ENCODE measurements around the gene EVI2B. TPM values are rescaled to one million over a fixed set of nuclear protein-coding genes. Genes with fewer than 3 reads are reported as not detected.
A peak's percentile ranks its signal among the peaks of the same experiment; 100 is the strongest.
"Not testable (repeated sequence)": the region's sequence is repeated elsewhere in the genome, so short reads cannot be mapped to it uniquely, and the experiment has no call there.

The EVI2B gene
- total RNA-seq, 5 donors from 2014 or later (not counting 1 experiment from before 2014, with no cell fraction given) = 86.2 to 130 (median 111) TPM

- peak overlapping the region; percentile 87 to 97 for H3K27ac Mint-ChIP-seq
- DNase-seq (no peak), ATAC-seq (replicated peaks in 1 of 4) (no peak)
- Histone ChIP-seq H3K27me3 (replicated peaks in 1 of 2; ENCODE audit: control insufficient read depth in 2 of 2, extremely low read depth in 1 of 2, insufficient read depth in 2 of 2, low read length in 1 of 2) (no peaks in the 10 kb centered on the region), H3K9me3 (no peaks in the 10 kb centered on the region), H3K4me1 (ENCODE audit: control insufficient read depth in 1 of 2, extremely low read depth in 1 of 2, insufficient read depth in 2 of 2, low read length in 2 of 2) (peaks cover 10 to 44% of the 10 kb centered on the region in 2 experiments), H3K27ac (ENCODE audit: low read length) (peak overlapping the region; percentile 90), H3K4me3 (ENCODE audit: control insufficient read depth in 1 of 2, extremely low read depth in 1 of 2, low read length in 1 of 2) (no peak overlapping the region), H3K36me3 (ENCODE audit: control insufficient read depth in 2 of 2, extremely low read depth in 1 of 2, insufficient read depth in 1 of 2, low read length in 1 of 2) (no peaks in the 10 kb centered on the region)
- H3K27me3 Mint-ChIP-seq = no peaks in the 10 kb centered on the region
- POLR2A ChIA-PET = no interaction called here
- peaks cover 17% of the 10 kb centered on the region for H3K36me3 Mint-ChIP-seq
- no CpG with 5 or more reads among the region's 3 CpGs for WGBS (ENCODE audit: insufficient coverage)
- H3K4me1 Mint-ChIP-seq = peaks cover 32 to 65% (median 42%) of the 10 kb centered on the region in 3 donors
- H3K9me3 Mint-ChIP-seq = no peaks in the 10 kb centered on the region
- peak overlapping the region; percentile 77 to 94 (median 92) for H3K4me3 Mint-ChIP-seq
- CTCF ChIA-PET = interaction anchor here in 1 of 2 donors (0.8 kb wide), 1 partner anchor 1701 kb away, joined by 3 read pairs; no protein-coding TSS in a partner anchor
Observed at GRCh38 chr17:31314782-31315100, 887 bp upstream of the EVI2B start.

- H3K27me3 Mint-ChIP-seq; H3K27me3 ChIP-seq (replicated peaks in 1 of 2; ENCODE audit: control insufficient read depth in 2 of 2, extremely low read depth in 1 of 2, insufficient read depth in 2 of 2, low read length in 1 of 2); H3K36me3 Mint-ChIP-seq; H3K9me3 ChIP-seq; H3K36me3 ChIP-seq (ENCODE audit: control insufficient read depth in 2 of 2, extremely low read depth in 1 of 2, insufficient read depth in 1 of 2, low read length in 1 of 2); H3K9me3 Mint-ChIP-seq: not testable (repeated sequence)
- POLR2A ChIA-PET = interaction anchor here (0.7 to 1.2 kb wide), 3 partner anchors 9 to 338 kb away, joined by 3 to 6 read pairs (median 4); partner anchors contain the start of gene EVI2A (in 2 of the 2)
- peak overlapping the region; percentile 93 to 99 for H3K27ac Mint-ChIP-seq
- CTCF ChIA-PET = interaction anchor here (0.7 to 2.8 kb wide), 6 partner anchors 8 to 317 kb away, joined by 3 to 23 read pairs (median 4); partner anchors contain the start of gene EVI2A (in 1 of the 2)
- DNase-seq (peak in 27 of 35 experiments; percentile 6 to 60 (median 36)), ATAC-seq (replicated peaks in 1 of 4) (peak in 1 of 4 experiments; percentile 25)
- Histone ChIP-seq H3K4me1 (ENCODE audit: control insufficient read depth in 1 of 2, extremely low read depth in 1 of 2, insufficient read depth in 2 of 2, low read length in 2 of 2) (peaks cover 19 to 54% of the 10 kb centered on the region in 2 experiments), H3K4me3 (ENCODE audit: control insufficient read depth in 1 of 2, extremely low read depth in 1 of 2, low read length in 1 of 2) (peak overlapping the region; percentile 67 to 87), H3K27ac (ENCODE audit: low read length) (peak overlapping the region; percentile 90)
- peak overlapping the region; percentile 77 to 94 (median 88) for H3K4me3 Mint-ChIP-seq
- WGBS (ENCODE audit: insufficient coverage) = 0% methylated on average over 1 of the region's 7 CpGs
- H3K4me1 Mint-ChIP-seq = peaks cover 53 to 72% (median 60%) of the 10 kb centered on the region in 3 donors
Observed at GRCh38 chr17:31312223-31312622, 1.6 kb downstream of the EVI2B start.

GRCh38 chr17:31311526-31311925 is 2.3 kb downstream of the EVI2B start:
- no peaks in the 10 kb centered on the region for H3K27me3 ChIP-seq (replicated peaks in 1 of 2; ENCODE audit: control insufficient read depth in 2 of 2, extremely low read depth in 1 of 2, insufficient read depth in 2 of 2, low read length in 1 of 2)
- DNase-seq (peak in 1 of 35 experiments; percentile 37), ATAC-seq (replicated peaks in 1 of 4) (no peak)
- Mint-ChIP-seq H3K4me1 (peaks cover 54 to 71% (median 60%) of the 10 kb centered on the region in 3 donors), H3K4me3 (peak overlapping the region; percentile 77 to 94 (median 88)), H3K9me3 (no peaks in the 10 kb centered on the region), H3K27me3 (no peaks in the 10 kb centered on the region), H3K36me3 (peaks cover 11% of the 10 kb centered on the region), H3K27ac (peak overlapping the region; percentile 93 to 99)
- peaks cover 25 to 54% of the 10 kb centered on the region in 2 experiments for H3K4me1 ChIP-seq (ENCODE audit: control insufficient read depth in 1 of 2, extremely low read depth in 1 of 2, insufficient read depth in 2 of 2, low read length in 2 of 2)
- peak overlapping the region; percentile 67 to 87 for H3K4me3 ChIP-seq (ENCODE audit: control insufficient read depth in 1 of 2, extremely low read depth in 1 of 2, low read length in 1 of 2)
- peaks cover 0 to 3% of the 10 kb centered on the region in 2 donors for H3K36me3 ChIP-seq (ENCODE audit: control insufficient read depth in 2 of 2, extremely low read depth in 1 of 2, insufficient read depth in 1 of 2, low read length in 1 of 2)
- CTCF ChIA-PET = interaction anchor here (0.6 to 2.8 kb wide), 5 partner anchors 9 to 316 kb away, joined by 3 to 23 read pairs (median 5); partner anchors contain the start of gene EVI2A (in 1 of the 2)
- no peaks in the 10 kb centered on the region for H3K9me3 ChIP-seq
- H3K27ac ChIP-seq (ENCODE audit: low read length) = peak overlapping the region; percentile 90
- no CpG with 5 or more reads among the region's 3 CpGs for WGBS (ENCODE audit: insufficient coverage)
- POLR2A ChIA-PET = interaction anchor here (0.6 to 1.0 kb wide), 3 partner anchors 10 to 61 kb away, joined by 3 to 6 read pairs (median 3); partner anchors contain the start of gene EVI2A (in 1 of the 2)

- Mint-ChIP-seq H3K36me3 (peaks cover 17% of the 10 kb centered on the region), H3K4me3 (peak overlapping the region; percentile 77 to 94 (median 88)), H3K4me1 (peaks cover 55 to 71% (median 60%) of the 10 kb centered on the region in 3 donors), H3K9me3 (no peaks in the 10 kb centered on the region), H3K27ac (peak overlapping the region; percentile 93 to 99), H3K27me3 (no peaks in the 10 kb centered on the region)
- ATAC-seq (replicated peaks in 1 of 4) (peak in 1 of 4 experiments; percentile 30), DNase-seq (peak in 5 of 35 experiments; percentile 9 to 39 (median 24))
- H3K4me3 ChIP-seq (ENCODE audit: control insufficient read depth in 1 of 2, extremely low read depth in 1 of 2, low read length in 1 of 2) = peak overlapping the region; percentile 67 to 75
- H3K4me1 ChIP-seq (ENCODE audit: control insufficient read depth in 1 of 2, extremely low read depth in 1 of 2, insufficient read depth in 2 of 2, low read length in 2 of 2) = peaks cover 23 to 48% of the 10 kb centered on the region in 2 experiments
- no peaks in the 10 kb centered on the region for H3K27me3 ChIP-seq (replicated peaks in 1 of 2; ENCODE audit: control insufficient read depth in 2 of 2, extremely low read depth in 1 of 2, insufficient read depth in 2 of 2, low read length in 1 of 2)
- peak overlapping the region; percentile 90 for H3K27ac ChIP-seq (ENCODE audit: low read length)
- H3K9me3 ChIP-seq = no peaks in the 10 kb centered on the region
- H3K36me3 ChIP-seq (ENCODE audit: control insufficient read depth in 2 of 2, extremely low read depth in 1 of 2, insufficient read depth in 1 of 2, low read length in 1 of 2) = peaks cover 0 to 9% of the 10 kb centered on the region in 2 donors
- POLR2A ChIA-PET = interaction anchor here (0.6 to 2.4 kb wide), 4 partner anchors 8 to 50 kb away, joined by 3 to 17 read pairs (median 4); partner anchors contain the start of gene EVI2A (in 1 of the 2)
- CTCF ChIA-PET = interaction anchor here (0.6 to 2.8 kb wide), 4 partner anchors 9 to 298 kb away, joined by 3 to 23 read pairs (median 10); partner anchors contain the start of gene EVI2A (in 1 of the 2)
- WGBS (ENCODE audit: insufficient coverage) = no CpG with 5 or more reads among the region's 7 CpGs
Observed at GRCh38 chr17:31310886-31311285, 3.0 kb downstream of the EVI2B start.

- H3K4me1 ChIP-seq (ENCODE audit: control insufficient read depth in 1 of 2, extremely low read depth in 1 of 2, insufficient read depth in 2 of 2, low read length in 2 of 2) = peaks cover 19 to 42% of the 10 kb centered on the region in 2 experiments
- peak overlapping the region; percentile 90 for H3K27ac ChIP-seq (ENCODE audit: low read length)
- ChIA-PET CTCF (interaction anchor here (0.6 to 2.8 kb wide), 5 partner anchors 10 to 495 kb away, joined by 3 to 23 read pairs (median 4); partner anchors contain the start of gene EVI2A (in 1 of the 2)), POLR2A (interaction anchor here (0.6 to 2.4 kb wide), 3 partner anchors 9 to 11 kb away, joined by 4 to 17 read pairs (median 4); partner anchors contain the start of gene EVI2A (in 1 of the 2))
- H3K4me3 Mint-ChIP-seq = peak overlapping the region; percentile 77 to 94 (median 88)
- H3K27me3 Mint-ChIP-seq = no peaks in the 10 kb centered on the region
- WGBS (ENCODE audit: insufficient coverage) = 0% methylated on average over 1 of the region's 2 CpGs
- no peaks in the 10 kb centered on the region for H3K27me3 ChIP-seq (replicated peaks in 1 of 2; ENCODE audit: control insufficient read depth in 2 of 2, extremely low read depth in 1 of 2, insufficient read depth in 2 of 2, low read length in 1 of 2)
- H3K4me1 Mint-ChIP-seq = peaks cover 55 to 70% (median 61%) of the 10 kb centered on the region in 3 donors
- ATAC-seq (replicated peaks in 1 of 4) = peak; percentile 68 to 85 (median 80)
- peak overlapping the region; percentile 93 to 94 for H3K27ac Mint-ChIP-seq
- H3K36me3 Mint-ChIP-seq = peaks cover 23% of the 10 kb centered on the region
- peaks cover 0 to 15% of the 10 kb centered on the region in 2 donors for H3K36me3 ChIP-seq (ENCODE audit: control insufficient read depth in 2 of 2, extremely low read depth in 1 of 2, insufficient read depth in 1 of 2, low read length in 1 of 2)
- H3K9me3 Mint-ChIP-seq = peaks cover 0 to under 1% (median under 1%) of the 10 kb centered on the region in 3 donors
- H3K9me3 ChIP-seq = no peaks in the 10 kb centered on the region
- peak overlapping the region; percentile 67 to 75 for H3K4me3 ChIP-seq (ENCODE audit: control insufficient read depth in 1 of 2, extremely low read depth in 1 of 2, low read length in 1 of 2)
- peak; percentile 9 to 87 (median 72) for DNase-seq
Observed at GRCh38 chr17:31310260-31310659, 3.6 kb downstream of the EVI2B start.

DNA sequence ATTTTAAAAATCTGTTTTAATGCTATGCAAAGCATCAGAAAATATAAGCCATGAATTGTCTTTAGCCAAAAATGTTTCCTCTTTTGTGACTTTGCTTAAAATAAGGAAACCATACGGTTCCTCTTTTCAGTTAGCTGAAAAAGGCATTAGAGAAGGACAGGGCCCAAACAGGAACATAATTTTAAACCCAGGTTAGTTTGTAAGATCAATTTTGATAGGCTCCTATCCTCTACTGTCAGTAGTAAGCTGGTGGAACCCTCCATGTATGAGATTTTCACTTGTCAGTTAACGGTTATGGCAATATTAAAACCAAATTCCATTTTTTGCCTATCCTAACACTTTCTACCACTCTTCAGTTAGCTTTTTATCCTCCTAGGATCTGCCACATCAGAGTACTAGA is 4.3 kb downstream of the EVI2B start:
- ATAC-seq (replicated peaks in 1 of 4) = peak in 1 of 4 experiments; percentile 21
- H3K4me3 ChIP-seq (ENCODE audit: control insufficient read depth in 1 of 2, extremely low read depth in 1 of 2, low read length in 1 of 2) = peak overlapping the region; percentile 67 to 75
- peaks cover 19 to 37% of the 10 kb centered on the region in 2 experiments for H3K4me1 ChIP-seq (ENCODE audit: control insufficient read depth in 1 of 2, extremely low read depth in 1 of 2, insufficient read depth in 2 of 2, low read length in 2 of 2)
- H3K27me3 ChIP-seq (replicated peaks in 1 of 2; ENCODE audit: control insufficient read depth in 2 of 2, extremely low read depth in 1 of 2, insufficient read depth in 2 of 2, low read length in 1 of 2) = no peaks in the 10 kb centered on the region
- H3K27ac Mint-ChIP-seq = peak overlapping the region; percentile 93 to 94
- H3K36me3 Mint-ChIP-seq = peaks cover 30% of the 10 kb centered on the region
- peaks cover 0 to 5% (median 4%) of the 10 kb centered on the region in 3 donors for H3K9me3 Mint-ChIP-seq
- CTCF ChIA-PET = interaction anchor here in 1 of 2 donors (2.8 kb wide), 1 partner anchor 11 kb away, joined by 23 read pairs; the partner anchor contains the start of gene EVI2A
- peak in 1 of 35 experiments; percentile 60 for DNase-seq
- H3K4me3 Mint-ChIP-seq = peak overlapping the region; percentile 77 to 94 (median 88)
- H3K36me3 ChIP-seq (ENCODE audit: control insufficient read depth in 2 of 2, extremely low read depth in 1 of 2, insufficient read depth in 1 of 2, low read length in 1 of 2) = peaks cover 0 to 22% of the 10 kb centered on the region in 2 donors
- H3K27me3 Mint-ChIP-seq = no peaks in the 10 kb centered on the region
- no peaks in the 10 kb centered on the region for H3K9me3 ChIP-seq
- POLR2A ChIA-PET = interaction anchor here in 1 of 2 donors (1.1 to 2.4 kb wide), 2 partner anchors 10 to 12 kb away, joined by 5 to 17 read pairs; partner anchors contain the start of gene EVI2A
- WGBS (ENCODE audit: insufficient coverage) = no CpG with 5 or more reads among the region's 2 CpGs
- H3K27ac ChIP-seq (ENCODE audit: low read length) = peak overlapping the region; percentile 90
- peaks cover 57 to 72% (median 61%) of the 10 kb centered on the region in 3 donors for H3K4me1 Mint-ChIP-seq

Data from T-cell (primary cell).